ENCODE data around the gene KRTAP12-1.

Gene KRTAP12-1, protein sequence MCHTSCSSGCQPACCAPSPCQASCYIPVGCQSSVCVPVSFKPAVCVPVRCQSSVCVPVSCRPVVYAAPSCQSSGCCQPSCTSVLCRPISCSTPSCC

DNA sequence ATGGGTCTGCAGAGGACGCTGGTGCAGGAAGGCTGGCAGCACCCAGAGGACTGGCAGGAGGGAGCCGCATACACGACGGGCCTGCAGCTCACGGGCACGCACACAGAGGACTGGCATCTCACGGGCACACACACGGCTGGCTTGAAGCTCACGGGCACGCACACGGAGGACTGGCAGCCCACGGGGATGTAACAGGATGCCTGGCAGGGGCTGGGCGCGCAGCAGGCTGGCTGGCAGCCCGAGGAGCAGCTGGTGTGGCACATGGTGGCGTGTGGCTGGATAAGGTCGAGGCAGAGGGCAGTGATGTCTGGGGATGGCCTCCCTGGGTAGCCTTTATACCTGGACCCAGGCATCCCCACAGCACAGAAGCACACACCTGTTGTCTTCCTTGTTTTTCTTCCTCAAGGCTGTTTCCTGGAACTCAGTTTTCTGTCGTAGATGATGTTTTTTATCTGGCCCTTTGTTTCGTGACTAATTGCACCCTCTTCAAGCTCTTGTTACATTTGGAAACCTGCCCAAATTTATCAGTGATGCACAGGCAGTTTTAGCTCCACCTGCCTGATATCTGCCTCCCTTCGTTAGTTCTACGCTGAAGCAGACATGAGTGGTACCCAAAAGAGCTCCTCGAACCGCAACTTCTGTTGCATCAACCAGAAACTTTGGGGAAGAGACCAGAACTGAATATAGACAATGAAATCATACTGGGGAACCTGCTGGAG is at the start of gene KRTAP12-1:
Gene KRTAP12-1, minus strand, starts transcription at position 303 of the 719 bp plus-strand sequence. Its CDS starts 40 bp downstream, at position 263.
- DNase-seq (ENCODE audit: low spot score), result no peak
- in situ Hi-C loops (cut with MboI; ENCODE audit: low pct_unique_long_range_greater_than_20kb, low sequenced_read_pairs, unreplicated experiment), result no loop called here
- TF ChIP-seq, protein P1, sequence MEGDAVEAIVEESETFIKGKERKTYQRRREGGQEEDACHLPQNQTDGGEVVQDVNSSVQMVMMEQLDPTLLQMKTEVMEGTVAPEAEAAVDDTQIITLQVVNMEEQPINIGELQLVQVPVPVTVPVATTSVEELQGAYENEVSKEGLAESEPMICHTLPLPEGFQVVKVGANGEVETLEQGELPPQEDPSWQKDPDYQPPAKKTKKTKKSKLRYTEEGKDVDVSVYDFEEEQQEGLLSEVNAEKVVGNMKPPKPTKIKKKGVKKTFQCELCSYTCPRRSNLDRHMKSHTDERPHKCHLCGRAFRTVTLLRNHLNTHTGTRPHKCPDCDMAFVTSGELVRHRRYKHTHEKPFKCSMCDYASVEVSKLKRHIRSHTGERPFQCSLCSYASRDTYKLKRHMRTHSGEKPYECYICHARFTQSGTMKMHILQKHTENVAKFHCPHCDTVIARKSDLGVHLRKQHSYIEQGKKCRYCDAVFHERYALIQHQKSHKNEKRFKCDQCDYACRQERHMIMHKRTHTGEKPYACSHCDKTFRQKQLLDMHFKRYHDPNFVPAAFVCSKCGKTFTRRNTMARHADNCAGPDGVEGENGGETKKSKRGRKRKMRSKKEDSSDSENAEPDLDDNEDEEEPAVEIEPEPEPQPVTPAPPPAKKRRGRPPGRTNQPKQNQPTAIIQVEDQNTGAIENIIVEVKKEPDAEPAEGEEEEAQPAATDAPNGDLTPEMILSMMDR (IDR thresholded peaks at IDR 0.05; ENCODE audit: extremely low read depth, insufficient read depth, missing control alignments), result no peak

DNA sequence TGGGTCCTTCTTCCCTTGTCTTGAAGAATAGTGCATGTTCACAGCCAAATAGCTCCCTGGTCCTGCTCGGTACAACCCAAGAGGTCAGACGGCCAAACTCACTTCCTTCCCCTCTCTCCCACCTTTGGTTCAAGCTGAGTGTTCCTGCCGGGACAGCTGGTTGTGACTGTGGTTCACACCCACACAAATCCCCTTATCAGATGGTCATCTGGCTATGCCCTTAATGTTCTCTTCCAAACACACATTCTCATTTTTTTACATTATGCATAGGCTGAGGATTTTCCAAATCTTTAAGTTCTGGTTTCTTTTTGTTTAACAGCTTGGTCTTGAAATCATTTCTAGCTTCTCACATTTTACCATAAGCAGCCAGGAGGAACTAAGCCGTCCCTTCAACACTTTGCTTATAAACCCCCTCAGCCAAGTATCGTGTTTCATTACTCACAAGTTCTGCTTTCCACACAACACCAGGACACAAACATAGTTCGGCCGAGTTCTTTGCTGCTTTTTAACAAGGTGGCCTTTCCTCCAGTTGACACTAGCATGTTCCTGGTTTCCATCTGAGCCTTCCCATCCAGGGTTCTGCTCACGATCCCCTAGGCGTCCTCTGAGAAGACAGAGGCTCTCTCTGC is 49.1 kb upstream of the KRTAP12-1 start:
- in situ Hi-C loops (cut with MboI; ENCODE audit: low pct_unique_long_range_greater_than_20kb, low sequenced_read_pairs, unreplicated experiment), result no loop called here
- no peak for DNase-seq (ENCODE audit: low spot score)
- TF ChIP-seq, protein P1 (IDR thresholded peaks at IDR 0.05; ENCODE audit: extremely low read depth, insufficient read depth, missing control alignments), result no peak

DNA sequence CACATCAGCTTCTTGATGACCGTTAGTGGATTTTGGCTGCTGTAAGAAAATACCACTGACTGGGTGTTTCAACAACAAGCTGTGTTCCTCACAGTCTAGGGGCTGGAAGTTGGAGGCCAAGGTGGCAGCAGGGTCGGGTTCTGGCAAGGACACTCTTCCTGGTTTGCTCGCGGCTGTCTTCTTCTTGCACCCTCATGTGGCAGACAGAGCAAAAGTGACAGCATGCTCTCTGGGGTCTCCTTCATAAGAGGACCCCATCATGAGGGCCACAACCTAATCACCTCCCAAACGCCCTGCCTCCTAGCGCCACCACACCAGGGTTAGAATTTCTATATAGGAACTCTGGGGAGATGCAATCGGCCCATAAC is 48.0 kb upstream of the KRTAP12-1 start:
- TF ChIP-seq, protein P1 (IDR thresholded peaks at IDR 0.05; ENCODE audit: extremely low read depth, insufficient read depth, missing control alignments), result no peak
- DNase-seq (ENCODE audit: low spot score), result no peak
- in situ Hi-C loops (cut with MboI; ENCODE audit: low pct_unique_long_range_greater_than_20kb, low sequenced_read_pairs, unreplicated experiment), result no loop called here

DNA sequence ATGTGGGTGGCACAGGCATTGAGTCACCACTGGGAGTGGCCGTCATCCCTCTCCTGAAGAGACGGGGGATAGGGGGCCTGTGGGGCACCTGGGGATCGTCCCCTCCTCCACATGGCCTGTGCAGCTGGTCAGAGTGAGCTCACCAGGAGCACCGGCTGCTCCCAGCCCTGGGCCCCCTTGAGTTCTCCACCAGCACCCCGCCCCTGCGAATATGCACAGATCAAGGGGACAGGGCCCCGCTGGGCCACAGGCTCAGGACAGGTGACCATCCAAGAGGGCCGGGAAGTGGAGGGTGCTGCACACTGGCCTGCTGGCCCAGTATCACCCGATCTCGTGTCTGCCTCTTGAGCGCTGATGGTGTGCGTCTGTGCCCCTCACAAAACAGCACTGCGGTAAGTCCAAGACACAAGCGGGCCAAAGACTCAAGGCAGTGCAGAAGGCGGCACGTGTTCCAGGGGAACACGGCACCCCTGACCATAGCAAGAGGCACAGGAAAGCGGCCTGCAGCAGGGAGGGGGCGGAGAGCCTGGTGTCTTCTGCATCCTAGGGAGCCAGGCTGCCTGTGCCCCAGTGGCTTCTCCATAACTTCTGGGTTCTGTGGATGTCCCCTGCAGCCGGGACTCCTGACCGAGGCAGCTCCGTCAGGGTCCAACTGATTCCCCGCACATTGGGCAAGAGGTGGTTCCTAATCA is 47.5 kb upstream of the KRTAP12-1 start:
- DNase-seq (ENCODE audit: low spot score), result no peak
- in situ Hi-C loops (cut with MboI; ENCODE audit: low pct_unique_long_range_greater_than_20kb, low sequenced_read_pairs, unreplicated experiment), result no loop called here
- TF ChIP-seq, protein P1 (IDR thresholded peaks at IDR 0.05; ENCODE audit: extremely low read depth, insufficient read depth, missing control alignments), result no peak

DNA sequence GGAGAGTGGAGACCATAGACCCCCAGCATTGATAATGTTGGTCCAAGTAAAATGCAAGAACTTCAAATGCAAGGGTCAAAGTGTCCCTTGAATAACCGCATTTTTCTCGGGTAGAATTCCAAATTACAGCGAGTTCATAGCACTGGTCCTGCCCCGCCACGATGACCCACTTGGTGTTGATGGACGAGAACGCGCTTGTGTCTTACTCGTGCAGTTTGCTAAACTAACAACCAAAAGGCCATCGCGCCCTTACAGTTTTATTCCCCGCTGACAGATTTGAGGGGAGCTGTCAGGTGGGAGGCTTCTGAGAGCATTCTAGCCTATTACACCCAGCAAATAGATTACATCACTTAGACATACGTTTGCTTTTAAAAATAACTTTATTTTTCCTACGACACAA is 46.8 kb upstream of the KRTAP12-1 start:
- in situ Hi-C loops (cut with MboI; ENCODE audit: low pct_unique_long_range_greater_than_20kb, low sequenced_read_pairs, unreplicated experiment), result no loop called here
- TF ChIP-seq, protein P1 (IDR thresholded peaks at IDR 0.05; ENCODE audit: extremely low read depth, insufficient read depth, missing control alignments), result no peak
- DNase-seq (ENCODE audit: low spot score), result no peak

DNA sequence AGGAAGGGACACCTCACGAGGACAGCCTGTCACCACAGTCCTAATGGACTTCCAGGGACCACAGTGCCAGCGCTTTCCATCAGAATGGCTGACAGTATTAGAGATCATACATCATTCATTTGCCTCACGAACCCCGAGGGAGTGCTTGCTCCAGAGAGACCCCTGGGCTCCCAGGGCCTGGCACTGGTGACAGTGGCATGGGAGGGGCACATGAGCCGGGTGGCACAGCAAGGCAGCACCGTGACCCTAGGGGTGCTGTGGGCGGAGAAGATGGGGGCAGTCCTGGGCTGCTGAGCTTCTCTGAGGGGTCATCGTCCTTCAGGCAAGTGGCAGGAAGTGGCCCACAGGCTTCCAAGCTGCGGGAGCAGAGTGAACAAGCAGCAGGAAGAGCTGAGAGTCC is 45.8 kb upstream of the KRTAP12-1 start:
- TF ChIP-seq, protein P1 (IDR thresholded peaks at IDR 0.05; ENCODE audit: extremely low read depth, insufficient read depth, missing control alignments), result no peak
- in situ Hi-C loops (cut with MboI; ENCODE audit: low pct_unique_long_range_greater_than_20kb, low sequenced_read_pairs, unreplicated experiment), result no loop called here
- no peak for DNase-seq (ENCODE audit: low spot score)
